NCI-H446 treated with DMSO at 0.1 percent for 48 hours (cell line): ENCODE measurements around the gene KCNJ2.

Experiments used
- DNase-seq: peaks from one replicate; lab custom pipeline; 2025; lab: John Stamatoyannopoulos, UW

KCNJ2 gene

GRCh38 chr17:70159980-70160379 is 9.4 kb upstream of the KCNJ2 start:
- no peak for DNase-seq

DNA sequence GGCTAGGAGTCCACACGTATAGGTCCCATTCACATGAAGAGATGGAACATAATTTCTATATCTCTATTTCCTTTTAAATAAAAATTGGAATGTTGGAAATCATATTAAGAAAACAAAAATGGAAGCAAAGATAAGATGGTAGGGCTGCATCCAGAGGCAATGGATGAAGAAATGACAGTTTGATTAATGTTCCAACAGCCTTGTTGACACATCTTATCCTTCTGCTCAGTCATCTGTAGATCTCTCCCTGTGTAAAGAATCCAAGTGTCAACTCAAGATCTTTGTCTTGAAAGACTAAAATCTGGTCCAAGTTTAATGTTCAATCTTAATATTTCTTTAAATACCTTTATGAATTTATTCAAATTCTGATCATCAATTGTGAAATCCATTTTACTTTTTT is 7.8 kb upstream of the KCNJ2 start:
- no peak for DNase-seq

GRCh38 chr17:70165383-70165782 is 3.9 kb upstream of the KCNJ2 start:
- no peak for DNase-seq

DNA sequence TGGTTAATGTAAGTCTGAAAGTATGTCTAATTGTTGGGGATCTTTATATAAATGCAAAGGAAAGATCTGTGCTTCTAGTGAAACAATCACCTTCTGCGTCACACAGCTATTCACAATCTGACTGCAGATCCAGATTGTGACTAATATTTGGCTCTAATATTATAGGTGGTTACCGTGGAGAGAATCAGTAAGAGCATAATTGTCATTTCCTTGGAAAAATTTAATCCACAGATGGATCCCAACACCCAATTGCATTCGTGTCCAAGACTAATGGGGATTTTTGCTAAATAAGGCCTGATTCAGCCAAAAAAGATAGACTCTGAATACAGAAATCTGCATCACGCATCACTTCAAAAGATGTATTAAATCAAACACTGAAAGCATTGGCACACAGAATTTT is 2.7 kb upstream of the KCNJ2 start:
- DNase-seq: peak; percentile 85

GRCh38 chr17:70168044-70168976 is 1.0 kb upstream of the KCNJ2 start:
- DNase-seq: peak; percentile 67

DNA sequence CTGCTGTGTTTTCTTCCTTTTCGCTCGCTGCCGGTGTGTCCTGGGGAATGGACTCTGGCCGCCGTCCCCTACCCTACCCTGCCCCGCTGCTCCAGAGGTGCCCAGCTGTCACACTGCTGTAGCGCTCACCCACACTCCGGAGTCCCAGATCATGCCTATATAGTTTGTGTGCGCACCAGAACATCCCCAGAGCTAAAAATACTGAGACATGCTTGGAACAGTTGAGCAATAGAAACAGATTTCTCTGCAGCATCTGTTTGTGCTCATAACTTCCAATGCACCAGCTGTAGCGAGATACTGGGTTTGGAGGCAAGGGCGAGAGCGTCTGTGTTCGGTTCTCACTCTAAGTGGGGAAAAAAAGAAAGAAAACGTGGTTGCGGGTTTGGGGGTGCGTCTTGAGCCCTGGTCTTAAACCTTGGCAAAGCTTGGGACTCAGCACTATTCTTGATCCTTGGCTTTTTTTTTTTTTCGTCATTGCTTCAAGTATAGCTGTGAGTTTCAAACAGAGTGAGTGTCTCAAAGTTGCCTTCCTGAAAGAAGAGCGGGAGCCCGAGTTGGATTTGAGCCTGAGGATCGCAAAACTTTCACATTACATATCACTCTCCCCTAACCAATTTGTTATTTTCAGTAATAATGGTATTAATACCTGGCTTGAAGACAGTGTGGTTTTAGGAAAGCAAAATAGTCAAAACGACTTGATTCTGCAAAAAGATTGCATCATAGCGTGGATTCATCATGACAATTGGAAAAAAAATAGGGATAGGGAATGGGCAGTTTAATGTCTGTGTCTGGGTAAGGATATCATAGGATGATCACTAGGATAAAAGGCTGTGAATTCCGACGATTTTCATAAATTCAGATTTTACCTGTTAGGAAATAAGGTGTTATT is 621 bp downstream of the KCNJ2 start:
- DNase-seq: peak; percentile 30

DNA sequence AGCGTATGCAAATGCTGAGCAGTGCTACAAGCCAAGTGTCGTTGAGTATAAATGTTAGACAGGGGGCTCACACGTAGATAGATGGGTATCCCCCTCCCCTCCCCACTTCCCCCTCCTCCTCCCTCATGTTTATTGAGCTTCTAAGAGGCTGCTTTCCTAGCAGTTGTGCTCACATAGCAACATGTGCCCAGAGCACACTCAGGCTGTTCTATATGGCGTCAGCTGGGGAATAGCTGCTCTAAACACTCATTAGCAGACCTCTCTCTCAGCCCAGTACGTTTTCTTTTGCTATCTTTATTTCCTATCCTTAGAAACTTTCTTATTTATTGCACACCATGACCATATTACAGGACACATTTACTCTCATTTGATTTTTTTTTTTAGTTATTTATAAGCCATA is 1.8 kb downstream of the KCNJ2 start:
- DNase-seq: peak; percentile 21

DNA sequence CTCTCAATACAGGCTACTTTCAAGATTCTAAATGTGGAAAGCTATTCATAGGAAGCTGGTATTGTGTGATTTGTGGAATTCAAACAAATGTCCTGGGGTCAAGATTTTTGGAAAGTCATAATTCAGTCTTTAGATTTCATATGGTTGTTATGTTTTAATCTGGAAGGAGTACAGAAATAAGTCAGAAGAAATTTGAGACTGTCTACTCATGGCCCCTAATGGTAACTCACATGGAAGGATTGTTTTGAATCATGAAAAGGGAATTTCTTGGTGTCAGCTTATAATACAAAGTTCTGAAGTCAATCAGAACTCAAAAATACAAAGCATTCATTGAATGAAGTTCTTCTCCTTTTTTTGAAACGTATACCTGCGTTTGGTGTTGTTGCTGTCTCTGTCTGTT is 3.1 kb downstream of the KCNJ2 start:
- DNase-seq: no peak

DNA sequence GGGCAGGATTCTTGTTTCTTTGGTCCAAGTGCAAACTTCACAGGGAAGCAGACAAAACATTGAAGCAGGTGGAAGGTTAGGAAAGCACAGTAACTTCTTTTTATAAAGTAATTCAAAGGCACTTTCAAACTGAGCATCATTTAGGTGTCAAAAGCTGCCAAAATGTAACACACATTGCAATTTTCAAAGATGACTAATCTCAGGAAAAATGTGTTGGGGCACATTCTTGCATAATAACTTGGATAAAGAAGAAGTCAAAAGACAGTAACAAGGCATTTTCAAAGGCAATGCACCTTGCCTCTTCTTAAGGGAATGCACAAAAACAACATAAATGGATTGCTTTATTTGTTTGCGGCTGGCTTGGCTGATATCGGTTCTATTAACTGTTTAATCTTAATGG is 3.6 kb downstream of the KCNJ2 start:
- DNase-seq: no peak

GRCh38 chr17:70173681-70174080 is 4.3 kb downstream of the KCNJ2 start:
- no peak for DNase-seq

DNA sequence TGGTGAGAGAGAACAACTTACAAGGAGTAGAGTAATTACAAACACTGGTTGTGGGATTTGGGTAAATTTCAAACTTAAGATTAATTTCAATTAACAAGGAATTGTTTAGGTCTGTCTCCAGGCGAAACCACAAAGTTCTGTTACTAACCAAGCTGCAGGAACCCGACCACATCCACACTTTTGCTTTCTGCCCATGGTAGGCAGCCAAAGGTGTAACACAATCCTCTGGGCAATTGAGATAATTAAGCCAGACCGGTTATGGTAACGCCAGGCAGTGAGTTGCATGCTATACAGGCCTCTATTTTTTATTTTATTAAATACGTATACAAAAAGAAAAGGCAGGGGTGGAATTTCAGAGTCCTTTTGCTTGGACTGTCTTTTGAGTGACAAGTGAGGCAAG is 12.0 kb downstream of the KCNJ2 start:
- no peak for DNase-seq

DNA sequence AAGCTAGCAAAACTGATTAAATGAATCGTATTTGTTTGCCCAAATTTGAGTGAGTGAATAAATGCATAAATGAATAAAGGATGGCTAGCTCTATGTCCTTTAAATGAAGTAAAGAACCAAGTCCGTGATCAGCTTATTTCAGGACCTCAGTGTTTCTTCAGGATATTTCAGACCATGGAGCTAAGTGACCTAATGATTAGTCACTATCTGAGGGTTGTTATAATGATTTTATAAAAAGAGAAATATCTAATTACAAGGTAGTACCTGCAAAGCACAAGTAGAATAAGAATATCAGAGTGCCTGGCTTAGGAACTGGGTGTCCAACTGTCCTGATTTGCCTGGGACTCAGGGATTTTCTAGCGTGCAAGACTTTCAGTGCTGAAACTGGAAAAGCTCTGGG is 12.5 kb downstream of the KCNJ2 start:
- no peak for DNase-seq

DNA sequence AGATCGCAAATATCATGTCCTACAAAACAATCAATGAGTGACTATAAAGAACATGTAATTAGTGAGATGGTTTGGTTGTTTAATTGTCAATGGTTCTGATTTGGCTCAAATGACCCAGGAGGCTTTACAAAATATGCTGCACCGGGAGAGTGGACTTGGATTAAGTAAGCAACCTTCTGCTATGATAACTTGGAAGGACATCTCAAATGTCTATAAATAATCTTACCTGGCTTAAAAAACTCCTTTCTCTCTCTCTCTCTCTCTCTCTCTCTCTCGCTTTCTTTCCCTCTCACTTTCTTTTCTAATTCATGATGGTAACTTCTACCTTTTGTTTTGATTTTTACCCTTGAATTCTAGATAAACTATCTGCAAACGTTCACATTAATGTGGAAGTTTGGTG is 14.2 kb downstream of the KCNJ2 start:
- no peak for DNase-seq

GRCh38 chr17:70184207-70184606 is 14.9 kb downstream of the KCNJ2 start:
- no peak for DNase-seq

DNA sequence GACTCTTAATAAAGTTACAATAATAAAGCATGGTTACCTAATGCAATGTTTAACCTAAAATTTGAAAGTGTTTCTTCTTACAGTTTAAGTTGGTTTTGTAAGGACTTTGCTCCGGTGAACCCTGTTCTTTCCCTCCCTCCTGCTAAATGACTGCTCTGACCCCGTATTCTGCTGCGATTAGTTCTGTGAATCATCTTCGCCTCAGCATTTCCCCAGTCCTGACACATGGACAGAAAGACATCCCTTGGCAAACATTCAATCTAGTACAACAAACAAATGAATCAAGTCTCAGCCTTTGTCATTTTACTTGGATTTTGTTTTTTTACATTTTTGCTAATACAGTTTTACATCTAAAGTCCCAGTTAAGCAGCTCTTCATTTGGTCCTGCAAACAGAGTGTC is 15.4 kb downstream of the KCNJ2 start:
- no peak for DNase-seq

GRCh38 chr17:70185285-70185684 is 16.0 kb downstream of the KCNJ2 start:
- no peak for DNase-seq

DNA sequence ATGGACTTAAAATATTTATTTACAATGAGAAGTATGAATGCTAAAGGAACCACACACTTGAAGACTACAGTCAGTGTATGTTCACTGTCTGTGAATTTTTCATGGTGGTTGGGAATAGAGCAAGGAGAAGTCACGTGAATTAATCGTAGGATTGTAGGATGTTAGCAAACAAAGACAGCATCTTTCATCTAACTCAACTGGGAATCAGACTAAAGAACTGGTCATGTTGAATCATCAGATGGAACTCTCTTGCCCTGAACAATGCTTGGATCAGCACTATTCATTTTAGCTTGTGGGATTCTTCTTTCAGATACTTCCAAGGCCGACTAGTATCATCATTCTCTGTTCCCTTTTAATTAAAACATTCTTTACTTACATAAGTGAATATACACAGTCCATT is 18.1 kb downstream of the KCNJ2 start:
- DNase-seq: no peak

GRCh38 chr17:70190959-70191805 is 21.9 kb downstream of the KCNJ2 start:
- no peak for DNase-seq

DNA sequence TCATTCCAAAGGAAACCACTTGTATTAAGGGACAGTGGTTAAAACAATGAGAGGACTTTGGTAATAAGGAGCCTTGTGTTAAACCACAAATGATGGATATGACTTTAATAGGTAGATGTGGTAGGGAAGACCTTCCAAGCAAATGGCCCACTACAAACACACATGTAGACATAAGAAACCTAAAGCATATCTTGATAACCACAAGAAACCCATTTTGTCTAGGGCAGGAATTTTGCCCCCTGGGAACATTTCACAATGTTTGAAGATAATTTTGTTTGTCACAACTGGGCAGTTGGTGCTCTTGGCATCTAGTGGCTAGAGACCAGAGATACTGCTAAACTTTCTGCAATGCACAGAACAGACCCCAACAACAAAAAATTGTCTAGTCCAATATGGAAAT is 25.8 kb downstream of the KCNJ2 start:
- DNase-seq: no peak

DNA sequence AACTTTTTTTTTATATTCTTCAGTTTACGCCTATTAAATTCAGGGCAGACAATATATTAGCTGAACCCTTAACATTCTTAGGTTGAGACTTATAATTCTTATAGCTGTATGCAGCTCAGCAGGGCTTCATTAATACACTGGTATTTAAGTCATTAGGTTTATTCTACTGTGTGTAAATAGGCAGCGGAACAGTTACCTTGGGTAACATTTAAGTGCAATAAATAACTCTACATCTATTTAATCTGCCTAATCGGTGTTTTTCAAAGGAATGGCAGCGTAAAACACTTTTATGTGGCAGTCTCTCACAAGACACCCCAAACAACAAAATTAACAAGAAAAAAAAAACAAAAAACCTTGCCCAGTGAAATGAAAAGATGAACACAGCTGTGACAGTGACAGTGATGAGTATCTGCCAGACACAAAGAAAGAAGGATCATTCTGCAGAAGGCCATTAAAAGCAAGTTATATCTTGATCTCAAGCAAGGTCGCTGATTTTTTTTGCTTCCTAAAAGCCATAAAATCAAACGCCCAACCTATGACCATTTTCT is 32.6 kb downstream of the KCNJ2 start:
- no peak for DNase-seq

DNA sequence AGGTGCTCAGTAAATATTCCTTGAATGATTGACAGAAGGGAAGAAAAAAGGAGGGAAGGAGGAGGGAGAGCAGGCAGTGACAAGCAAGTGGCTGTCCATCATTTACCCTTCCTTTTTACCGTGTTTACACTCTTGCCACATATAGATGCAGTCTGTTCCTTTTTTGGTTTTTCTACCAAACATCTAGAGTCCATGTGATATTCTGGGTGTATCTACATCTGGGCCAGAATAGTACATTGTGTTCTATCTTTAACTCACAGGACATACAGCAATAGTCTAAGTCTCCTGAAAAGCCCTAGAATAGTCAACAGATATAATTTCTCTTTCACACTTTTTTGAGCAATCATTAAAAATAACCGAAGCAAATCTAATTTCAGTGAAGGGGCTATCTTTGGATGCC is 33.5 kb downstream of the KCNJ2 start:
- DNase-seq: no peak

DNA sequence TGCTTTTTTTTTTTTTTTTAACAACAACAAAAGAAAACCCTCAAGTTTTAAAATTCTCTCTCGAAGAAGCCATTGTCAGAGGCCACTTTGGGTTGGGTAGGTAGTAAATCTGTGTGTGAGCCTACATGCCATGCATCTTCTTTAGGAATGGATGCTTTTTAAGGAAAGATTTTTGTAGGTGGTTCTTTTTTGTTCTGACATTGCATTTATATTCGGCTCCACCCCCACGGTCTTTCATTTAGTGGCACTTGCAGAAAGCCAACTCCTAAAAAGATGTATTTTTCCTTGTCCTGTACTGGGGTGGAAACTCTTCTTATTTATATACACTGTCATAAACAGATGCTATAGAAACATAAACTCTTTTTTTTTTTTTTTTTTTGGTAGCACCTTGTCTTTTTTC is 35.1 kb downstream of the KCNJ2 start:
- no peak for DNase-seq
